ENCODE measurements around the gene ATXN1L.
"Not testable (repeated sequence)": the region's sequence is repeated elsewhere in the genome, so short reads cannot be mapped to it uniquely, and the experiment has no call there.

ATXN1L gene

DNA sequence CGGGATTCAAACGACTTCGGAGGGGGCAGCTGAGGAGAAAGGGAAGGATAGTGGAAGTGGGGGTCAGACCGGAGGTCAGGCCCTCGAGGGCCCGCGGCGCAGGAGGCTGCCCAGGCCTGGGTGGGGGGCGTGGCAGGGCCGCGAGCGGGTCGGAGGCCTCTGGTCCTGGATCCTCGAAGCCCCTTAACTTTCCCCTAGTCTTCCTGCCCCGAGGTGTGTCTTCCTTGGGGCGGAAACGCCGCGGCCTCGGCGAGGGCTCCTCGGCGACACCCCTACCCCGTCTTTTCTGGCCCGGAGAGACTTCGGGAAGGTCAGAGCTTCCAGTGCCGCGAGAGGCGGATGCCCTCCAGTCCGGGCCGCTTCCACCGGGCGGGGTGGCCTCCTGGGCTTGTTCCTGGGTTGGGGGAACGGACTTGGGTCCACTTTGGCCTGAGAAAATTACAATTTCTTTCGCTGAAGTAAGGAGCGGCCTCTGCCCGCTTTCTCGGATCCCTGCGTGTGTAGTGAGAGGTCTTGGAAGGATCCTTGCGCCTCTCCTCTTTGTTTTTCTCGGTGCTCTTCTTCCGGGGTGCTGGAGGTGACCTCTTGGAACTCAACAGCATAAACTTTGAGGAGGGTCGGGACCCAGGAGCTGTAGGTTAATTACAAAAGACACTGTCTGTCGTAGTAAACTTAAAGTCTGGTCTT is 50.0 kb downstream of the ATXN1L start:
- DNase-seq = peak; percentile 47

DNA sequence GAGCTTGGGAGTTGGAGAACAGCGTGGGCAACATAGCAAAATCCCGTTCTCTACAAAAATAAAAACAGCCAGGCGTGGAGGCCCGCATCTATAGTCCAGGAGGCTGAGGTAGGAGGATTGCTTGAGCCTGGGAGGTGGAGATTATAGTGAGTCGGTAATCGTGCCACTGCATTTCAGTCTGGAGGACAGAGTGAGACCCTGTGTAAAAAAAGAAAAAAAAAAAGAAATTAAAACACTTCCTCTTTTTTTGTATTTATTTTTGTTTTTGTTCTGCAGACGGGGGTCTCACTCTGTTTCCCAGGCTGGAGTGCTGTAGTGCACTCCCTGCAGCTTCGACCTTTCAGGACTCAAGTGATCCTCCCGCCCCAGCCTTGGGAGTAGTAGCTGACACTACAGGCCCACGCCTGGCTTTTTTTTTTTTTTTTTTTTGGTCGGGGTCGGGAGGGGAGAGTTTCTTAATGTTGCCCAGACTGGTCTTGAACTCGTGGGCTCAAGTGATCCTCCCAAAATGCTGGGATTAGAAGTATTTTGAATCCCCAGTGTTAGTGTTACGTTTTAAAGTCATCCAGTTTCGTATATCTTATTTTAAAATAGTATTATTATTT is 51.1 kb downstream of the ATXN1L start:
- DNase-seq = no peak

DNA sequence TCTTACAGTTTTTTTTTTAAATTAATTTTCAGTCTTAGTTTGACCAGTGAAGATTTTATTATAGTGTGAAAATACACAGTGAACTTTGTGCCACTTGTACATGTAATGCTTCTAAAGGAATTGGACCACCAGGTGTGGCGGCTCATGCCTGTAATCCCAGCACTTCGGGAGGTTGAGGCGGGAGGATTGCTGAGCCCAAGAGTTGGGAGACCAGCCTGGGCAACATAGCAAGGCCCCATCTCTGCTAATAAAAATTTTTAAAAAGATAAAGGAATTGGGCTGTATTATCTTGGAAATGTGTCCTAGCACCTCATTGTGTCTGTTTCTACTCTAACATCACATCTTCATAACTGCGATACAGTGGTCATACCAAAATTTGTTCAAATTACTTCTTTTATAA is 53.4 kb downstream of the ATXN1L start:
- DNase-seq = no peak

DNA sequence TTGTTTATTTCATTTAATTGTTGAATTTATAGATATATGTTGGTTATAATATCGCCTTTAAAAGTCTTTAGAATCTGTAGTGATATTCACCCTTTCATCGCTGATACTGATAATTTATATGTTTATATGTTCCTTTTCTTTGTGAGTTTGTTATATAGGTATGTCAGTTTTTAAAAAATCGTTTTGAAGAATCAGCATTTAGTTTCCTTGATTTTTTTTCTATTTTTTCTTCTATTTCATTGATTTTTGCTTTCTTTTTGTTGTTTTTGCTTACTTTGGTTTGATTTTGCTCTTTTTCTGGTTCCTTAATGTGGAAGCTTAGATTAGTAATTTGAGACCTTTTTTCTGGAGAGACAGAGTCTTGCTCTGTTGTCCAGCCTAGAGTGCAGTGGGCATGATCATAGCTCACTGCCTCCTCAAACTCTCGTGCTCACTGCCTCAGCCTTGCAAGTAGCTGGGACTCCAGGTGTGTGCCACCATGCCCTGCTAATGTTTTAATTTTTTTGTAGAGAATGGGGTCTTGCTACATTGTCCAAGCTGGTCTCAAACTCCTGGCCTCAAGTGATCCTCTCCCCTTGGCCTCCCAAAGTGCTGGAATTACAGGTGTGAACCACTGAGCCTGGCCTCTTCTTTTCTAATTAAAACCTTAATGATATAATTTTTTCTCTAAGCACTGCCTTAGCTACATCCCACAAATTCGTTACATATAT is 57.0 kb downstream of the ATXN1L start:
- no peak for DNase-seq

DNA sequence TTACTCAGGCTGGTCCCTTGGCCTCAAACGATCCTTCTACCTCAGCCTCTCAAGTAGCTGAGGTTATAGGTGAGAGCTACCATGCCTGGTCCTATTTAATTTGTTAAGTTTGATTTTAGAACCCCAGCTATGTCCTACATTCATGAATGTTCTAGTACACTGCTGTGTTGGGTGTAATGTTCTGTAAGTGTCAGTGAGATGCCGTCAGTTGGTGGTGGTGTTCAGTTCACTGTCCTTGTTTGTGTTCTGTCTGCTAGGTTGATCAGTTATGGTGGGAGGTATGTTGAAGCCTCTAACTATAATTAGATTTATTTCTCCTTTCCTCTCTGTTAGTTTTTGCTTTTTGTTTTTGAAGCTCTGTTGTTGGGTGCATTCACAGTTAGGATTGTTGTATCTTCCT is 57.8 kb downstream of the ATXN1L start:
- DNase-seq = no peak

DNA sequence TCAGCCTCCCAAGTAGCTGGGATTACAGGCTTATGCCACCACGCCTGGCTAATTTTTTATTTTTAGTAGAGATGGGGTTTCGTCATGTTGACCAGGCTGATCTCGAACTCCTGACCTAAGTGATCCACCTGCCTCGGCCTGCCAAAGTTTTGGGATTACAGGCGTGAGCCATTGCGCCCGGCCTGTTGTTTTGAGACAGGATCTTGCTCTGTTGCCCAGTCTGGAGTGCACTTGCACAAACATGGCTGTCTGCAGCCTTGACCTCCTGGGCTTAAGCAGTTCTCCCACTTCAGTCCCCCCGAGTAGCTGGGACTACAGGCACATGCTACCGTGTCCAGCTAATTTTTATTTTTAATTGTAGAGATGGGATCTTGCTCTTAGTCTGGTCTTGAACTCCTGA is 58.5 kb downstream of the ATXN1L start:
- DNase-seq = no peak

DNA sequence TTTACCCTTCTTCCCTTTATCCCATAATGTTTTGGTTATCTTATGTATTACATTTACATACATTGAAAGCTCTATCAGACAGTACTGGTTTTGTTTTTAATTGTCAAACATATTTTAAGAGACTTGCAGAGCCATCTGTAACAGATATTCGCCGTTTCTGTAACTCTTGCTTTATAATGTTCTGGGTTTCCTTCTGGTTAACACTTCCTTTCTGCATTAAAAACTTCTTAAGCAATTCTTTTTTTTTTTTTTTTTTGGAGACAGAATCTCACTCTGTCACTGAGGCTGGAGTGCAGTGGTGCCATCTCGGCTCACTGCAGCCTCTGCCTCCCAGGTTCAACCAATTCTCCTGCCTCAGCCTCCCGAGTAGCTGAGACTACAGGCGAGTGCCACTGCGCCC is 60.0 kb downstream of the ATXN1L start:
- not testable (repeated sequence) for DNase-seq

All from fibroblast of skin of right quadriceps (primary cell).